ENCODE results near the gene FAM20B. TPM values are rescaled to one million over a fixed set of nuclear protein-coding genes. Genes with fewer than 3 reads are reported as not detected.

Gene FAM20B
- total and polyA plus RNA-seq, 2 of the 13 experiments (the other 11 are each of a cell fraction or from before 2014, with no cell fraction given) = 13.8 to 26.9 TPM

GRCh38 chr1:179089827-179090482 is 64.3 kb downstream of the FAM20B start (continued):
- no peak for TF ChIP-seq CTCF (CRISPR knock-in tag; IDR thresholded peaks at IDR 0.05)
- TF ChIP-seq CREBL2 (CRISPR knock-in tag; IDR thresholded peaks at IDR 0.05; ENCODE audit: borderline replicate concordance) = no peak
- no peak for TF ChIP-seq PRDM4 (CRISPR knock-in tag; IDR thresholded peaks at IDR 0.05; ENCODE audit: borderline replicate concordance)
- no peak for TF ChIP-seq NONO (IDR thresholded peaks at IDR 0.05)
- TF ChIP-seq NONO (CRISPR knock-in tag; conservative IDR thresholded peaks at IDR 0.05) = 0 out of 2 replicates have a peak, but pooled peaks have one; percentile 43
- 0 out of 2 replicates have a peak, but pooled peaks have one; percentile 24 for TF ChIP-seq ZNF746 (CRISPR knock-in tag; IDR thresholded peaks at IDR 0.05)
- no peak for TF ChIP-seq KLF16 (CRISPR knock-in tag; IDR thresholded peaks at IDR 0.05)
- peak; percentile 36; the same call in 1 of the 2 replicates for TF ChIP-seq TFAP4 (IDR thresholded peaks at IDR 0.05; ENCODE audit: borderline replicate concordance, low read depth)
- peak; percentile 63; the same call in 1 of the 2 replicates for TF ChIP-seq NR2C2 (CRISPR knock-in tag; IDR thresholded peaks at IDR 0.05; ENCODE audit: borderline replicate concordance)
- TF ChIP-seq MLLT10 (CRISPR knock-in tag; IDR thresholded peaks at IDR 0.05) = no peak
- no peak for TF ChIP-seq ZNF296 (CRISPR knock-in tag; conservative IDR thresholded peaks at IDR 0.05)
- TF ChIP-seq TRIM24 (CRISPR knock-in tag; IDR thresholded peaks at IDR 0.05) = no peak
- no peak for TF ChIP-seq ZNF691 (CRISPR knock-in tag; IDR thresholded peaks at IDR 0.05; ENCODE audit: borderline replicate concordance, low read depth)
- no peak for TF ChIP-seq WIZ (CRISPR knock-in tag; IDR thresholded peaks at IDR 0.05)
- TF ChIP-seq AGO2 (optimal IDR thresholded peaks at IDR 0.05; ENCODE audit: low read depth, low read length) = peak; percentile 44
- TF ChIP-seq ZFP62 (CRISPR knock-in tag; IDR thresholded peaks at IDR 0.05) = no peak
- TF ChIP-seq ZNF737 (CRISPR knock-in tag; IDR thresholded peaks at IDR 0.05; ENCODE audit: borderline replicate concordance) = no peak
- TF ChIP-seq ZNF660 (CRISPR knock-in tag; IDR thresholded peaks at IDR 0.05; ENCODE audit: borderline replicate concordance, low read depth) = no peak
- TF ChIP-seq CENPX (CRISPR knock-in tag; IDR thresholded peaks at IDR 0.05) = no peak
- TF ChIP-seq HDAC6 (IDR thresholded peaks at IDR 0.05; ENCODE audit: low read depth, low read length) = no peak
- TF ChIP-seq E2F1 (CRISPR knock-in tag; IDR thresholded peaks at IDR 0.05) = no peak
- peak; percentile 67 for TF ChIP-seq GFI1 (CRISPR knock-in tag; IDR thresholded peaks at IDR 0.05; ENCODE audit: borderline replicate concordance)
